Liver (tissue), 9 donors: ENCODE data around the gene TEDC2. TPM values are rescaled to one million over a fixed set of nuclear protein-coding genes. Genes with fewer than 3 reads are reported as not detected.

ENCODE experiments used
- DNase-seq: peaks from one replicate; pipeline ENCODE4 v3.0.0-alpha.2; 2017; ENCODE audit warnings: low spot score
- H3K27ac ChIP-seq, 2 donors: one replicate each; pipeline ENCODE4 v1.7.0; 2013; ENCODE audit warnings: inconsistent platforms in 2 of 2, low read length in 2 of 2, control low read depth in 1 of 2, low read depth in 1 of 2, mild to moderate bottlenecking in 1 of 2
- H3K27me3 ChIP-seq, 4 donors: one replicate each; pipeline versions ENCODE4 v1.6.1 to v1.7.0; 2013; ENCODE audit warnings: low read length in 3 of 4, inconsistent platforms in 1 of 4, mild to moderate bottlenecking in 1 of 4, moderate library complexity in 1 of 4; ENCODE audit not compliant: control insufficient read depth in 4 of 4, insufficient read depth in 4 of 4
- H3K36me3 ChIP-seq, 4 donors: one replicate each; pipeline versions ENCODE4 v1.6.1 to v1.7.0; 2013; ENCODE audit warnings: low read length in 3 of 4, mild to moderate bottlenecking in 3 of 4, low read depth in 1 of 4, moderate library complexity in 1 of 4; ENCODE audit not compliant: control insufficient read depth in 4 of 4, insufficient read depth in 3 of 4
- H3K4me1 ChIP-seq, 4 donors: one replicate each; pipeline versions ENCODE4 v1.6.1 to v1.7.0; 2013; ENCODE audit warnings: low read length in 3 of 4, mild to moderate bottlenecking in 3 of 4, moderate library complexity in 1 of 4; ENCODE audit not compliant: control insufficient read depth in 4 of 4, insufficient read depth in 4 of 4
- H3K4me3 ChIP-seq, 3 donors: one replicate each; pipeline versions ENCODE4 v1.6.1 to v1.7.0; 2013; ENCODE audit warnings: low read length in 3 of 3, control low read depth in 1 of 3, low read depth in 1 of 3, mild to moderate bottlenecking in 1 of 3
- H3K9ac ChIP-seq, 2 donors: one replicate each; pipeline ENCODE4 v1.7.0; 2013; ENCODE audit warnings: low read length in 2 of 2, mild to moderate bottlenecking in 2 of 2, moderate library complexity in 2 of 2, control low read depth in 1 of 2, low read depth in 1 of 2
- H3K9me3 ChIP-seq, 4 donors: one replicate each; pipeline versions ENCODE4 v1.6.1 to v1.7.0; 2013; ENCODE audit warnings: low read length in 3 of 4; ENCODE audit not compliant: control insufficient read depth in 4 of 4
- ATF3 ChIP-seq: IDR thresholded peaks from 2 replicates; pipeline ENCODE4 v1.6.1; 2016; ENCODE audit warnings: antibody characterized with exemption
- CTCF ChIP-seq: fragments of 150-350 bp; IDR thresholded peaks from 2 replicates; pipeline ENCODE4 v1.5.1; 2017; ENCODE audit warnings: improper control_type of control experiment, low read depth, low read length; ENCODE audit not compliant: missing input control
- EGR1 ChIP-seq, 2 donors: IDR thresholded peaks; 2 replicates each; pipeline ENCODE4 v1.6.1; 2016 to 2018; ENCODE audit warnings: antibody characterized with exemption in 2 of 2, low read depth in 2 of 2
- FOXA1 ChIP-seq: IDR thresholded peaks from 2 replicates; pipeline ENCODE4 v1.6.1; 2016; ENCODE audit warnings: antibody characterized with exemption
- GABPA ChIP-seq, 2 donors: IDR thresholded peaks in 1 of 2; conservative IDR thresholded peaks in 1 of 2; 2 replicates each; pipeline ENCODE4 v1.6.1; 2016; ENCODE audit warnings: antibody characterized with exemption in 2 of 2, mild to moderate bottlenecking in 1 of 2, moderate library complexity in 1 of 2
- HNF4A ChIP-seq, 2 donors: conservative IDR thresholded peaks; 2 replicates each; pipeline ENCODE4 v1.6.1; 2016; ENCODE audit warnings: antibody characterized with exemption in 2 of 2, mild to moderate bottlenecking in 2 of 2
- HNF4G ChIP-seq: IDR thresholded peaks from 2 replicates; pipeline ENCODE4 v1.6.1; 2016; ENCODE audit warnings: antibody characterized with exemption
- MAX ChIP-seq: IDR thresholded peaks from 2 replicates; pipeline ENCODE4 v1.6.1; 2016; ENCODE audit warnings: antibody characterized with exemption
- NR2F2 ChIP-seq: IDR thresholded peaks from 2 replicates; pipeline ENCODE4 v1.6.1; 2016; ENCODE audit warnings: antibody characterized with exemption
- RAD21 ChIP-seq, 2 donors: IDR thresholded peaks; 2 replicates each; pipeline ENCODE4 v1.6.1; 2016; ENCODE audit warnings: antibody characterized with exemption in 2 of 2, mild to moderate bottlenecking in 2 of 2
- REST ChIP-seq: IDR thresholded peaks from 2 replicates; pipeline ENCODE4 v1.6.1; 2016; ENCODE audit warnings: antibody characterized with exemption, mild to moderate bottlenecking
- RXRA ChIP-seq, 2 donors: IDR thresholded peaks; 2 replicates each; pipeline ENCODE4 v1.6.1; 2017 to 2018; ENCODE audit warnings: antibody characterized with exemption in 2 of 2, mild to moderate bottlenecking in 1 of 2
- TAF1 ChIP-seq: conservative IDR thresholded peaks from 2 replicates; pipeline ENCODE4 v1.6.1; 2016; ENCODE audit warnings: antibody characterized with exemption, mild to moderate bottlenecking
- YY1 ChIP-seq: IDR thresholded peaks from 2 replicates; pipeline ENCODE4 v1.6.1; 2016; ENCODE audit warnings: antibody characterized with exemption, mild to moderate bottlenecking
- WGBS: extraction: QIAGEN DNeasy Blood & Tissue Kit; methylation state at CpG from one replicate; pipeline ENCODE4 v1.1.7; 2013; 5-methylcytosine and 5-hydroxymethylcytosine counted together
- polyA plus RNA-seq, 2 donors: library from polyadenylated mRNA; stranded (reverse) in 1 of 2; unstranded in 1 of 2; fragments of 200-250 nt in 1 of 2; fragments of >200 nt in 1 of 2; fragmentation: Nextera tagmentation in 1 of 2; extraction: Ambion mirVana in 1 of 2; gene quantifications; one replicate each; pipeline versions ENCODE4 v1.2.1 to v1.2.3, GENCODE V29; 2013 to 2015
- total RNA-seq, 2 donors: library from RNA; depleted of rRNA; stranded (reverse); fragments of >200 nt; gene quantifications; one replicate each; pipeline ENCODE4 v1.2.3, GENCODE V29; 2014
- donor health status: healthy.
- donor health status: healthy.
- donor health status: healthy.
- donor health status: healthy.
- donor health status: healthy.

TEDC2 gene
- total and polyA plus RNA-seq, 4 donors, result 0.71 to 6.7 (median 1.1) TPM

GRCh38 chr16:2497695-2498484, 38.0 kb downstream of the TEDC2 start:
- WGBS, result 78% methylated on average over 26 of the region's 26 CpGs
- peaks cover 18 to 49% (median 36%) of the 10 kb centered on the region in 4 donors for H3K4me1 ChIP-seq
- H3K27ac ChIP-seq, result peak overlapping the region; percentile 14 to 48
- no peak overlapping the region for H3K4me3 ChIP-seq
- no peak for DNase-seq
- no peaks in the 10 kb centered on the region for H3K27me3 ChIP-seq
- H3K9ac ChIP-seq, result peak overlapping the region; percentile 25 to 58
- H3K36me3 ChIP-seq, result peaks cover 0 to 9% (median under 1%) of the 10 kb centered on the region in 4 donors
- H3K9me3 ChIP-seq, result no peaks in the 10 kb centered on the region
- TF ChIP-seq FOXA1 (no peak), RAD21 (IDR thresholded peaks at IDR 0.05) (no peak), EGR1 (IDR thresholded peaks at IDR 0.05; ENCODE audit: low read depth in 2 of 2) (no peak), ATF3 (no peak), NR2F2 (no peak), GABPA (IDR thresholded peaks at IDR 0.05 in 1 of 2, conservative IDR thresholded peaks at IDR 0.05 in 1 of 2) (no peak), RXRA (IDR thresholded peaks at IDR 0.05) (no peak), MAX (no peak), HNF4A (conservative IDR thresholded peaks at IDR 0.05) (no peak)

GRCh38 chr16:2498531-2499253, 38.8 kb downstream of the TEDC2 start:
- Histone ChIP-seq H3K9me3 (no peaks in the 10 kb centered on the region), H3K36me3 (peaks cover 0 to 9% (median under 1%) of the 10 kb centered on the region in 4 donors), H3K27ac (no peak overlapping the region), H3K9ac (no peak overlapping the region), H3K4me3 (no peak overlapping the region), H3K4me1 (peaks cover 18 to 55% (median 37%) of the 10 kb centered on the region in 4 donors), H3K27me3 (no peaks in the 10 kb centered on the region)
- DNase-seq, result no peak
- TF ChIP-seq HNF4A (conservative IDR thresholded peaks at IDR 0.05), result no peak
- no peak for TF ChIP-seq NR2F2
- TF ChIP-seq GABPA (IDR thresholded peaks at IDR 0.05 in 1 of 2, conservative IDR thresholded peaks at IDR 0.05 in 1 of 2), result no peak
- no peak for TF ChIP-seq YY1
- no peak for TF ChIP-seq TAF1
- no peak for TF ChIP-seq RAD21 (IDR thresholded peaks at IDR 0.05)
- no peak for TF ChIP-seq RXRA (IDR thresholded peaks at IDR 0.05)
- TF ChIP-seq MAX, result no peak
- TF ChIP-seq REST, result no peak
- no peak for TF ChIP-seq EGR1 (IDR thresholded peaks at IDR 0.05; ENCODE audit: low read depth in 2 of 2)
- no peak for TF ChIP-seq CTCF
- TF ChIP-seq FOXA1, result no peak
- no peak for TF ChIP-seq HNF4G
- WGBS, result 65% methylated on average over 15 of the region's 15 CpGs
